ENCODE data around the gene ISCA1.

Gene ISCA1

DNA sequence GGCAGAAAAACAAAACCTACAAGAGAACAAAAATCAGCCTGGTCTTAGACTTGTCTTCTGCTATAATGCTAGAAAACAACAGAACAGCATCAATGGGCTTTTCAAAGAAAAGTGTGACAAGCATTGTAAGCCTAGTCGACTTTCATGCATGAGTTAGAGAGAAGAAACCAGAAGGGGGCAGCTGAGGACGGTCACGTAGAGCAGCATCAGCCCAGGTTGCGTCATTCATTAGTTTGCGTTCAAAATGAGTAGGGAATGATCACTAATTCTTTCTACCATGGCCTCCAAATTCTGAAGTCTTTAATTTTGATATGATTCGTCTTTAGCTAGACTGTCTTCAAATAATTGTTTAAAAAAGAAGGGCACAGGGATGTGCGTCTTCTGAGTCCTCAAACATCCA is 4.7 kb upstream of the ISCA1 start:
- peak; percentile 63 to 69 for DNase-seq (ENCODE audit: low read depth in 2 of 2)
- no peak overlapping the region for H3K4me3 ChIP-seq (replicated peaks in 1 of 2; ENCODE audit: low read depth in 2 of 2, low read length in 2 of 2)
- TF ChIP-seq CTCF (IDR thresholded peaks at IDR 0.05; ENCODE audit: low read depth, low read length) = peak; percentile 37

GRCh38 chr9:86286278-86286677 is 3.9 kb upstream of the ISCA1 start:
- no peak overlapping the region for H3K4me3 ChIP-seq (replicated peaks in 1 of 2; ENCODE audit: low read depth in 2 of 2, low read length in 2 of 2)
- no peak for DNase-seq (ENCODE audit: low read depth in 2 of 2)
- no peak for TF ChIP-seq CTCF (IDR thresholded peaks at IDR 0.05; ENCODE audit: low read depth, low read length)

DNA sequence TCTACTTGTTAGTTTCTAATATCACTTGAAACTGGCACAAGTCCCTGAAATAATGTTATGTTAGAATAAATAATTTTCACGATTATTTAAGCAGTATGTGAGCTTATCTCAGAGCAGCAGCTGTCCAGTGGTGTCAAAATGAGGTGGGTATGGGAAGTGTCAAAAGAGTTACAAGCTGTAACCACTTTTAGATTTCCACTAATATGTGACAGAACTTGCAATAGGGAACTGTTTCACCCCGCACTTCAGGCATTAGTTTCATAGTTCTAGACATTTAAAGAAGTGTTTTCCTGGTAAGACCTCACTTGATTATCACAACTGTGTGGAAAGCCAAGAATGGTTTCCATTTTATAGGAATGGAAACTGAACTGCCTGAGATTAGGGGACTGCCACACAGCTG is 2.9 kb upstream of the ISCA1 start:
- no peak for DNase-seq (ENCODE audit: low read depth in 2 of 2)
- no peak overlapping the region for H3K4me3 ChIP-seq (replicated peaks in 1 of 2; ENCODE audit: low read depth in 2 of 2, low read length in 2 of 2)
- no peak for TF ChIP-seq CTCF (IDR thresholded peaks at IDR 0.05; ENCODE audit: low read depth, low read length)

- H3K4me3 ChIP-seq (replicated peaks in 1 of 2; ENCODE audit: low read depth in 2 of 2, low read length in 2 of 2) = peak overlapping the region; percentile 89 to 97
- TF ChIP-seq CTCF (IDR thresholded peaks at IDR 0.05; ENCODE audit: low read depth, low read length) = no peak
- DNase-seq (ENCODE audit: low read depth in 2 of 2) = peak; percentile 83 to 91
Measured at GRCh38 chr9:86282979-86283535, 719 bp upstream of the ISCA1 start.

DNA sequence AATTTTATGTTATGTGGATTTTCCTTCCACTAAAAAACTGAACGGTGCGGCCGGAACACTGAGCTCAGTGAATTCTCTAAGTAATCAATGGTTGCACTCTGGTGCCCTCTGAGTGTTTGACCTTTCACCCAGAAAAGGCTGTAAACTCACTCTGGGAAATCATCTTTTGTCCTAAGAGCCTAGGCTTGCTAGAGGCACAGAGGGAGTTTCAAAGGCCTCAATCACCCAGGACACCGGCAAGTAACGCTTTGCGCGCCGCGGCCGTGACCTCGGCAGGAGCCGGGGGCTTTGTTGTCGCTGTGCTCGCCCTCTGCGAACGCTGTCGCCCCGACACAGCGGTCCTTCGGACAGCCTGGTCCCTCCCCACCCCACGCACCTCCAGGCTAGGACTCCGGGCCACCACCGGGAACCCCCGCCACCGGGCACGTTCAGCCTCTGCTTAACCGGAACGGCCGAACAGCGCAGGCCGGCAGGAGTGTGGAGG is 703 bp downstream of the ISCA1 start:
- peak overlapping the region; percentile 89 to 97 for H3K4me3 ChIP-seq (replicated peaks in 1 of 2; ENCODE audit: low read depth in 2 of 2, low read length in 2 of 2)
- peak in 1 of 2 donors; percentile 17 for DNase-seq (ENCODE audit: low read depth in 2 of 2)
- no peak for TF ChIP-seq CTCF (IDR thresholded peaks at IDR 0.05; ENCODE audit: low read depth, low read length)

DNA sequence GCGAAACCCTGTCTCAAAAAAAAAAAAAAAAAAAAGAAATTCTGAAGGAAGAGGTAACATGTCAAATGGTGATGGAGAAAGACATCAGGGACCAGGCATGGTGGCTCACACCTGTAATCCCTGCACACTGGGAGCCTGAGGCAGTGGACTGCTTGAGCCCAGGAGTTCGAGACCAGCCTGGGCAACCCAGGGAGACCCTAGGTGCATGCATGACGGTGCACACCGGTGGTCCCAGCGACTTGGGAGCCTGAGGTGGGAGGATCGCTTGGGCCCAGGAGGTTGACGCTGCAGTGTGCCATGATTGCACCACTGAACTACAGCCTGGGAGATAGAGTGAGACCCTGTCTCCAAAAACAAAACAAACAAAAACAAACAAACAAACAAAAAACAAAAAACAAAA is 1.8 kb downstream of the ISCA1 start:
- no peak for TF ChIP-seq CTCF (IDR thresholded peaks at IDR 0.05; ENCODE audit: low read depth, low read length)
- DNase-seq (ENCODE audit: low read depth in 2 of 2) = no peak

GRCh38 chr9:86279839-86280238 is 2.5 kb downstream of the ISCA1 start:
- no peak for DNase-seq (ENCODE audit: low read depth in 2 of 2)
- no peak overlapping the region for H3K4me3 ChIP-seq (replicated peaks in 1 of 2; ENCODE audit: low read depth in 2 of 2, low read length in 2 of 2)
- no peak for TF ChIP-seq CTCF (IDR thresholded peaks at IDR 0.05; ENCODE audit: low read depth, low read length)

More for the DNA sequence above, 1.8 kb downstream of the ISCA1 start:
- peak overlapping the region in 1 of 2 donors; percentile 2 for H3K4me3 ChIP-seq (replicated peaks in 1 of 2; ENCODE audit: low read depth in 2 of 2, low read length in 2 of 2)

Measured in cardiac fibroblast (primary cell).